ENCODE measurements around the gene TMEM244.

DNA sequence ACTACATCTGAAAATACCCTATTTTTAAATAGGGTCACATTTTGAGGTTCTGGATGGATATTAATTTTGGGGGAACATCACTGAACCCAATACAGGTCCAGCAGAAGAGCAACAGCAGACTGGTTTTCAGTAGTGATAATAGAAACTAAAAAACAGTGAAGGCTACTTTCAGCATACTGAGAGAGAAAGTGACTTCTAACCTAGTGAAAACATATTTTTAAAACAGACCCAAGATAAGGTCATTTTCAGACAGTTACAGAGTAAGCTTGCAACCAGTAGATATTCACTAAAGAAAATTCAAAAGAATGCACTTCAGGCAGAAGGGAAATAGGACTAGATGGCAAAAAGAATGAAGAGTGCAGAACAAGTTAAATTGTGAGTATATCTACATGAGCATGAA lies 42.0 kb upstream of the TMEM244 start:
- TF ChIP-seq RAD21 (IDR thresholded peaks at IDR 0.05; ENCODE audit: low read length): no peak
- no peak for TF ChIP-seq MAFK (IDR thresholded peaks at IDR 0.05; ENCODE audit: low read depth, low read length)
- TF ChIP-seq CTCF (conservative IDR thresholded peaks at IDR 0.05; ENCODE audit: low read depth, low read length): no peak
- TF ChIP-seq RCOR1 (IDR thresholded peaks at IDR 0.05; ENCODE audit: insufficient replicate concordance, low read length): no peak
- no peak for TF ChIP-seq USF2 (IDR thresholded peaks at IDR 0.05; ENCODE audit: low read depth, low read length)
- TF ChIP-seq POLR2A (IDR thresholded peaks at IDR 0.05; ENCODE audit: low read depth, low read length): no peak
- TF ChIP-seq, protein P1, sequence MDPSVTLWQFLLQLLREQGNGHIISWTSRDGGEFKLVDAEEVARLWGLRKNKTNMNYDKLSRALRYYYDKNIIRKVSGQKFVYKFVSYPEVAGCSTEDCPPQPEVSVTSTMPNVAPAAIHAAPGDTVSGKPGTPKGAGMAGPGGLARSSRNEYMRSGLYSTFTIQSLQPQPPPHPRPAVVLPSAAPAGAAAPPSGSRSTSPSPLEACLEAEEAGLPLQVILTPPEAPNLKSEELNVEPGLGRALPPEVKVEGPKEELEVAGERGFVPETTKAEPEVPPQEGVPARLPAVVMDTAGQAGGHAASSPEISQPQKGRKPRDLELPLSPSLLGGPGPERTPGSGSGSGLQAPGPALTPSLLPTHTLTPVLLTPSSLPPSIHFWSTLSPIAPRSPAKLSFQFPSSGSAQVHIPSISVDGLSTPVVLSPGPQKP (IDR thresholded peaks at IDR 0.05; ENCODE audit: borderline replicate concordance, low read depth, low read length): no peak
- TF ChIP-seq NFE2L2 (IDR thresholded peaks at IDR 0.05; ENCODE audit: low read depth, low read length): no peak
- no peak for TF ChIP-seq BHLHE40 (IDR thresholded peaks at IDR 0.05; ENCODE audit: low read depth, low read length)

Data from IMR-90 (cell line).